ENCODE results near the gene ABHD2.
"Not testable (repeated sequence)": the region's sequence is repeated elsewhere in the genome, so short reads cannot be mapped to it uniquely, and the experiment has no call there.

Gene ABHD2

GRCh38 chr15:89231832-89232231 is 143.6 kb downstream of the ABHD2 start:
- no peak for DNase-seq (ENCODE audit: low spot score)
- in situ Hi-C loops (cut with MboI; ENCODE audit: low sequenced_read_pairs, unreplicated experiment) = no loop called here

GRCh38 chr15:89239883-89240810 is 151.9 kb downstream of the ABHD2 start:
- DNase-seq (ENCODE audit: low spot score); in situ Hi-C loops (cut with MboI; ENCODE audit: low sequenced_read_pairs, unreplicated experiment): not testable (repeated sequence)

More at GRCh38 chr15:89231832-89232231, 143.6 kb downstream of the ABHD2 start:
- TF ChIP-seq CTCF (IDR thresholded peaks at IDR 0.05; ENCODE audit: borderline replicate concordance, control extremely low read depth, extremely low read depth, insufficient read depth, missing control alignments) = no peak

- in situ Hi-C loops (cut with MboI; ENCODE audit: low sequenced_read_pairs, unreplicated experiment) = no loop called here
- DNase-seq (ENCODE audit: low spot score) = no peak
- TF ChIP-seq CTCF (IDR thresholded peaks at IDR 0.05; ENCODE audit: borderline replicate concordance, control extremely low read depth, extremely low read depth, insufficient read depth, missing control alignments) = no peak
Measured at GRCh38 chr15:89243046-89243690, 154.9 kb downstream of the ABHD2 start.

- peak; percentile 57 for TF ChIP-seq CTCF (IDR thresholded peaks at IDR 0.05; ENCODE audit: borderline replicate concordance, control extremely low read depth, extremely low read depth, insufficient read depth, missing control alignments)
- in situ Hi-C loops (cut with MboI; ENCODE audit: low sequenced_read_pairs, unreplicated experiment) = no loop called here
- DNase-seq (ENCODE audit: low spot score) = peak; percentile 96
Measured at GRCh38 chr15:89243691-89244573, 155.7 kb downstream of the ABHD2 start, which contains the start of gene FANCI. Gene FANCI, plus strand, starts transcription at chr15:89243979. Its CDS starts 3,669 bp downstream, at chr15:89247648.

GRCh38 chr15:89244574-89244903 is 156.3 kb downstream of the ABHD2 start:
- DNase-seq (ENCODE audit: low spot score) = peak; percentile 41
- TF ChIP-seq CTCF (IDR thresholded peaks at IDR 0.05; ENCODE audit: borderline replicate concordance, control extremely low read depth, extremely low read depth, insufficient read depth, missing control alignments) = no peak
- in situ Hi-C loops (cut with MboI; ENCODE audit: low sequenced_read_pairs, unreplicated experiment) = no loop called here

GRCh38 chr15:89247446-89247845 is 159.2 kb downstream of the ABHD2 start:
- in situ Hi-C loops (cut with MboI; ENCODE audit: low sequenced_read_pairs, unreplicated experiment) = no loop called here
- DNase-seq (ENCODE audit: low spot score) = no peak

More at GRCh38 chr15:89247446-89247845, 159.2 kb downstream of the ABHD2 start:
- no peak for TF ChIP-seq CTCF (IDR thresholded peaks at IDR 0.05; ENCODE audit: borderline replicate concordance, control extremely low read depth, extremely low read depth, insufficient read depth, missing control alignments)

Data from GM13976 (cell line).